ENCODE data around the gene CDH24. TPM values are rescaled to one million over a fixed set of nuclear protein-coding genes. Genes with fewer than 3 reads are reported as not detected.

Gene CDH24
- total and polyA plus RNA-seq, 9 of the 15 experiments (the other 6 are each of a cell fraction or from before 2014, with no cell fraction given) = 0.04 to 16.2 (median 4.9) TPM

GRCh38 chr14:23006544-23007419 is 50.5 kb downstream of the CDH24 start (continued):
- TF ChIP-seq NKRF (IDR thresholded peaks at IDR 0.05; ENCODE audit: borderline replicate concordance) (peak; percentile 47; the same call in 1 of the 2 replicates), ZBED1 (IDR thresholded peaks at IDR 0.05) (peak; percentile 86; the same call in 1 of the 2 replicates), MAFK (IDR thresholded peaks at IDR 0.05; ENCODE audit: low read length) (0 out of 2 replicates have a peak, but pooled peaks have one; percentile 3), SIN3A (IDR thresholded peaks at IDR 0.05; ENCODE audit: borderline replicate concordance in 2 of 2, control insufficient read depth in 1 of 2, low read depth in 2 of 2, low read length in 2 of 2) (0 out of 4 replicates have a peak, but pooled peaks of 1 of the 2 experiments have one; percentile 36), PHF8 (IDR thresholded peaks at IDR 0.05; ENCODE audit: borderline replicate concordance, low read length) (peak; percentile 94), SIN3B (IDR thresholded peaks at IDR 0.05; ENCODE audit: low read depth) (no peak), PHTF2 (CRISPR knock-in tag; IDR thresholded peaks at IDR 0.05) (no peak), LCOR (CRISPR knock-in tag; IDR thresholded peaks at IDR 0.05) (peak; percentile 85; the same call in 1 of the 2 replicates), PHB (CRISPR knock-in tag; IDR thresholded peaks at IDR 0.05) (0 out of 2 replicates have a peak, but pooled peaks have one; percentile 50), FIP1L1 (IDR thresholded peaks at IDR 0.05; ENCODE audit: low read depth, low read length, poor library complexity, severe bottlenecking) (peak; percentile 84), L3MBTL2 (IDR thresholded peaks at IDR 0.05) (peak; percentile 95), POLR2G (IDR thresholded peaks at IDR 0.05; ENCODE audit: low read depth, low read length) (peak; percentile 99), MYC (IDR thresholded peaks at IDR 0.05; ENCODE audit: low read depth, low read length) (peak; percentile 92), MYC (CRISPR knock-in tag; IDR thresholded peaks at IDR 0.05; ENCODE audit: borderline replicate concordance, low read depth) (peak; percentile 66; the same call in 1 of the 2 replicates), HDAC3 (IDR thresholded peaks at IDR 0.05; ENCODE audit: borderline replicate concordance, partially characterized antibody) (no peak), ZNF263 (CRISPR knock-in tag; IDR thresholded peaks at IDR 0.05; ENCODE audit: borderline replicate concordance) (peak; percentile 70; the same call in 1 of the 2 replicates), JUND (IDR thresholded peaks at IDR 0.05; ENCODE audit: borderline replicate concordance, low read depth, low read length) (peak; percentile 84), JUND (tag; IDR thresholded peaks at IDR 0.05; ENCODE audit: borderline replicate concordance, low read depth, low read length) (no peak; the same call in 2 of the 3 replicates), ZNF696 (CRISPR knock-in tag; conservative IDR thresholded peaks at IDR 0.05) (no peak)
- TF ChIP-seq, protein P1, sequence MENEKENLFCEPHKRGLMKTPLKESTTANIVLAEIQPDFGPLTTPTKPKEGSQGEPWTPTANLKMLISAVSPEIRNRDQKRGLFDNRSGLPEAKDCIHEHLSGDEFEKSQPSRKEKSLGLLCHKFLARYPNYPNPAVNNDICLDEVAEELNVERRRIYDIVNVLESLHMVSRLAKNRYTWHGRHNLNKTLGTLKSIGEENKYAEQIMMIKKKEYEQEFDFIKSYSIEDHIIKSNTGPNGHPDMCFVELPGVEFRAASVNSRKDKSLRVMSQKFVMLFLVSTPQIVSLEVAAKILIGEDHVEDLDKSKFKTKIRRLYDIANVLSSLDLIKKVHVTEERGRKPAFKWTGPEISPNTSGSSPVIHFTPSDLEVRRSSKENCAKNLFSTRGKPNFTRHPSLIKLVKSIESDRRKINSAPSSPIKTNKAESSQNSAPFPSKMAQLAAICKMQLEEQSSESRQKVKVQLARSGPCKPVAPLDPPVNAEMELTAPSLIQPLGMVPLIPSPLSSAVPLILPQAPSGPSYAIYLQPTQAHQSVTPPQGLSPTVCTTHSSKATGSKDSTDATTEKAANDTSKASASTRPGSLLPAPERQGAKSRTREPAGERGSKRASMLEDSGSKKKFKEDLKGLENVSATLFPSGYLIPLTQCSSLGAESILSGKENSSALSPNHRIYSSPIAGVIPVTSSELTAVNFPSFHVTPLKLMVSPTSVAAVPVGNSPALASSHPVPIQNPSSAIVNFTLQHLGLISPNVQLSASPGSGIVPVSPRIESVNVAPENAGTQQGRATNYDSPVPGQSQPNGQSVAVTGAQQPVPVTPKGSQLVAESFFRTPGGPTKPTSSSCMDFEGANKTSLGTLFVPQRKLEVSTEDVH (IDR thresholded peaks at IDR 0.05; ENCODE audit: low read depth, partially characterized antibody) = peak; percentile 79
- TF ChIP-seq, protein P2, sequence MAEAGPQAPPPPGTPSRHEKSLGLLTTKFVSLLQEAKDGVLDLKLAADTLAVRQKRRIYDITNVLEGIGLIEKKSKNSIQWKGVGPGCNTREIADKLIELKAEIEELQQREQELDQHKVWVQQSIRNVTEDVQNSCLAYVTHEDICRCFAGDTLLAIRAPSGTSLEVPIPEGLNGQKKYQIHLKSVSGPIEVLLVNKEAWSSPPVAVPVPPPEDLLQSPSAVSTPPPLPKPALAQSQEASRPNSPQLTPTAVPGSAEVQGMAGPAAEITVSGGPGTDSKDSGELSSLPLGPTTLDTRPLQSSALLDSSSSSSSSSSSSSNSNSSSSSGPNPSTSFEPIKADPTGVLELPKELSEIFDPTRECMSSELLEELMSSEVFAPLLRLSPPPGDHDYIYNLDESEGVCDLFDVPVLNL (CRISPR knock-in tag; IDR thresholded peaks at IDR 0.05; ENCODE audit: low read depth) = peak; percentile 39; the same call in 1 of the 2 replicates
